OCI-LY3 (cell line): ENCODE measurements around the gene GLIS1.

ENCODE experiments used
- H2AFZ ChIP-seq: fragments of 200-600, 300-600 bp; shearing (Covaris generic); 2 replicates; pipeline ENCODE4 v1.6.0; 2014; ENCODE audit warnings: antibody characterized with exemption, low read depth, low read length
- H3K27ac ChIP-seq: fragments of 200-600, 300-600 bp; sonication (generic); 2 replicates; pipeline ENCODE4 v1.5.1; 2014; ENCODE audit warnings: mild to moderate bottlenecking, low read length, moderate library complexity, mixed read lengths
- H3K27me3 ChIP-seq: fragments of 200-600, 300-600 bp; sonication (generic); 2 replicates; pipeline ENCODE4 v1.6.1; 2014; ENCODE audit warnings: low read depth, low read length, mixed read lengths
- H3K36me3 ChIP-seq: fragments of 200-600, 300-600 bp; sonication (generic); replicated peaks from 2 replicates; pipeline ENCODE3; 2014; ENCODE audit warnings: low read depth, low read length, mixed read lengths
- H3K4me1 ChIP-seq: fragments of 300-600, 200-600 bp; sonication (generic); 2 replicates; pipeline ENCODE4 v1.6.1; 2014; ENCODE audit warnings: low read length, mixed read lengths
- H3K4me2 ChIP-seq: fragments of 200-600, 300-600 bp; sonication (generic); 2 replicates; pipeline ENCODE4 v1.6.1; 2014; ENCODE audit warnings: low read length, mixed read lengths
- H3K4me3 ChIP-seq: fragments of 300-600, 200-600 bp; sonication (generic); 2 replicates; pipeline ENCODE4 v1.5.1; 2014; ENCODE audit warnings: antibody characterized with exemption, mild to moderate bottlenecking, low read length, moderate library complexity
- H3K79me2 ChIP-seq: fragments of 300-600, 200-600 bp; shearing (Covaris generic); 2 replicates; pipeline ENCODE4 v1.6.1; 2014; ENCODE audit warnings: mild to moderate bottlenecking, low read length, mixed read lengths
- H3K9ac ChIP-seq: fragments of 300-600, 200-600 bp; shearing (Covaris generic); 2 replicates; pipeline ENCODE4 v1.6.0; 2014; ENCODE audit warnings: mild to moderate bottlenecking, low read length, moderate library complexity
- H3K9me3 ChIP-seq: fragments of 200-600, 300-600 bp; shearing (Covaris generic); 2 replicates; pipeline ENCODE4 v1.6.1; 2014; ENCODE audit warnings: low read length, mixed read lengths; ENCODE audit not compliant: insufficient read depth
- H4K20me1 ChIP-seq: fragments of 200-600, 300-600 bp; sonication (generic); 2 replicates; pipeline ENCODE4 v1.6.1; 2016; ENCODE audit warnings: low read length, mixed read lengths; ENCODE audit not compliant: insufficient read depth
- CTCF ChIP-seq: fragments of 200-600, 300-600 bp; sonication (generic); IDR thresholded peaks from 2 replicates; pipeline ENCODE4 v1.5.1; 2014; ENCODE audit warnings: antibody characterized with exemption, low read length, low read depth
- EZH2phosphoT487 ChIP-seq: fragments of 200-600 bp; shearing (Covaris generic); IDR thresholded peaks from 2 replicates; pipeline ENCODE4 v1.6.1; 2018; ENCODE audit warnings: antibody characterized with exemption, mixed run types, low read depth

The GLIS1 gene

GRCh38 chr1:53638360-53639035 lies 100.5 kb downstream of the GLIS1 start:
- Histone ChIP-seq H3K27me3 (no peaks in the 10 kb centered on the region), H3K9ac (no peak overlapping the region), H3K9me3 (no peaks in the 10 kb centered on the region), H3K27ac (no peak overlapping the region), H2AFZ (no peak overlapping the region), H3K4me1 (peaks cover 14% of the 10 kb centered on the region), H3K4me3 (peak overlapping the region; percentile 72; the same call in 1 of the 2 replicates), H3K36me3 (no peaks in the 10 kb centered on the region), H3K4me2 (peak overlapping the region; percentile 89), H4K20me1 (no peaks in the 10 kb centered on the region), H3K79me2 (no peaks in the 10 kb centered on the region)
- TF ChIP-seq EZH2phosphoT487 (no peak), CTCF (no peak)

- H3K4me1 ChIP-seq, result peaks cover 14% of the 10 kb centered on the region
- TF ChIP-seq CTCF, result no peak
- TF ChIP-seq EZH2phosphoT487, result no peak
- H3K4me2 ChIP-seq, result no peak overlapping the region
- H2AFZ ChIP-seq, result no peak overlapping the region
- H3K4me3 ChIP-seq, result no peak overlapping the region
- no peaks in the 10 kb centered on the region for H3K79me2 ChIP-seq
- H3K27me3 ChIP-seq, result no peaks in the 10 kb centered on the region
- no peak overlapping the region for H3K9ac ChIP-seq
- H3K9me3 ChIP-seq, result no peaks in the 10 kb centered on the region
- no peak overlapping the region for H3K27ac ChIP-seq
- no peaks in the 10 kb centered on the region for H3K36me3 ChIP-seq
- no peaks in the 10 kb centered on the region for H4K20me1 ChIP-seq
Observed at GRCh38 chr1:53637511-53638359, 101.2 kb downstream of the GLIS1 start.

- Histone ChIP-seq H4K20me1 (no peaks in the 10 kb centered on the region), H3K4me1 (peaks cover 14% of the 10 kb centered on the region), H3K4me3 (no peak overlapping the region), H2AFZ (no peak overlapping the region), H3K4me2 (no peak overlapping the region), H3K9me3 (no peaks in the 10 kb centered on the region), H3K36me3 (no peaks in the 10 kb centered on the region), H3K9ac (no peak overlapping the region), H3K27me3 (no peaks in the 10 kb centered on the region), H3K79me2 (no peaks in the 10 kb centered on the region), H3K27ac (no peak overlapping the region)
- TF ChIP-seq EZH2phosphoT487 (no peak), CTCF (no peak)
Observed at GRCh38 chr1:53636621-53637171, 102.3 kb downstream of the GLIS1 start.

GRCh38 chr1:53634571-53634979 lies 104.4 kb downstream of the GLIS1 start:
- Histone ChIP-seq H2AFZ (no peak overlapping the region), H3K4me2 (no peak overlapping the region), H3K27me3 (no peaks in the 10 kb centered on the region), H3K9ac (no peak overlapping the region), H3K4me3 (no peak overlapping the region), H3K36me3 (no peaks in the 10 kb centered on the region), H3K9me3 (no peaks in the 10 kb centered on the region), H4K20me1 (no peaks in the 10 kb centered on the region), H3K4me1 (peaks cover 10% of the 10 kb centered on the region), H3K79me2 (no peaks in the 10 kb centered on the region), H3K27ac (no peak overlapping the region)
- TF ChIP-seq EZH2phosphoT487 (no peak), CTCF (no peak)
